ENCODE data around the gene SH3BP2.

DNA sequence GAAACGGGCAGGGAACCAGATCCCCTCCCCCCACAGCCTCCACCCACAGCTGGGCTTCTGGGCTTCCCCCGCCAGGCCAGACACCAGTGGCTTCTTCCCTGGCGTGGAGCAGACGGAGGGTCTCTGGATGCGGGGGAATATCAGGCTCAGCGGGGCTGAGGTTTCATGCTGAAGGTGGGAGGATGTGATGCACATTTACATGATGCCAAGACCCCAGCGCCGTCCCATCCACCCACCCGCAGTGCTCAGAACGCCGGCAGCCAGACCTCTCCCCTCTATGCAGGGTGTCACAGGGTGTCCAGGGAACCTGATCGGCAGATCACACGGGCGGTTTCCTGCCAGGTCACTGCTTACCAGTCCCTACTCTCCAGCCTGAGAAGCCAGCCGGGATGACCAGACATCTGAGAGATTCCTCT lies 24.0 kb upstream of the SH3BP2 start:
- no peak for TF ChIP-seq EZH2phosphoT487 (IDR thresholded peaks at IDR 0.05; ENCODE audit: borderline replicate concordance, low read length)
- TF ChIP-seq, protein P1, sequence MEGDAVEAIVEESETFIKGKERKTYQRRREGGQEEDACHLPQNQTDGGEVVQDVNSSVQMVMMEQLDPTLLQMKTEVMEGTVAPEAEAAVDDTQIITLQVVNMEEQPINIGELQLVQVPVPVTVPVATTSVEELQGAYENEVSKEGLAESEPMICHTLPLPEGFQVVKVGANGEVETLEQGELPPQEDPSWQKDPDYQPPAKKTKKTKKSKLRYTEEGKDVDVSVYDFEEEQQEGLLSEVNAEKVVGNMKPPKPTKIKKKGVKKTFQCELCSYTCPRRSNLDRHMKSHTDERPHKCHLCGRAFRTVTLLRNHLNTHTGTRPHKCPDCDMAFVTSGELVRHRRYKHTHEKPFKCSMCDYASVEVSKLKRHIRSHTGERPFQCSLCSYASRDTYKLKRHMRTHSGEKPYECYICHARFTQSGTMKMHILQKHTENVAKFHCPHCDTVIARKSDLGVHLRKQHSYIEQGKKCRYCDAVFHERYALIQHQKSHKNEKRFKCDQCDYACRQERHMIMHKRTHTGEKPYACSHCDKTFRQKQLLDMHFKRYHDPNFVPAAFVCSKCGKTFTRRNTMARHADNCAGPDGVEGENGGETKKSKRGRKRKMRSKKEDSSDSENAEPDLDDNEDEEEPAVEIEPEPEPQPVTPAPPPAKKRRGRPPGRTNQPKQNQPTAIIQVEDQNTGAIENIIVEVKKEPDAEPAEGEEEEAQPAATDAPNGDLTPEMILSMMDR (conservative IDR thresholded peaks at IDR 0.05; ENCODE audit: low read depth, low read length) = no peak
- no peak for TF ChIP-seq EZH2 (IDR thresholded peaks at IDR 0.05; ENCODE audit: low read length, unreplicated experiment)

Measured in PC-3 (cell line).